Karpas-422 (cell line): ENCODE results near the gene SIGLEC15. TPM values are rescaled to one million over a fixed set of nuclear protein-coding genes. Genes with fewer than 3 reads are reported as not detected.
A peak's percentile ranks its signal among the peaks of the same experiment; 100 is the strongest.
"Not testable (repeated sequence)": the region's sequence is repeated elsewhere in the genome, so short reads cannot be mapped to it uniquely, and the experiment has no call there.

Source experiments
- DNase-seq: peaks from one replicate; pipeline ENCODE4 v3.0.0-alpha.2; 2015
- H2AFZ ChIP-seq: fragments of 200-600 bp; sonication (generic); 2 replicates; pipeline ENCODE4 v1.6.1; 2014; ENCODE audit warnings: antibody characterized with exemption, low read length, mixed read lengths
- H3K27ac ChIP-seq: fragments of 200-600 bp; sonication (generic); 2 replicates; pipeline ENCODE4 v1.5.1; 2014; ENCODE audit warnings: mild to moderate bottlenecking, low read length, moderate library complexity
- H3K27me3 ChIP-seq: fragments of 200-600 bp; sonication (generic); 2 replicates; pipeline ENCODE4 v1.6.1; 2014; ENCODE audit warnings: low read length, mixed read lengths
- H3K36me3 ChIP-seq: fragments of 200-600 bp; sonication (generic); 2 replicates; pipeline ENCODE4 v1.6.1; 2014; ENCODE audit warnings: low read length, mixed read lengths; ENCODE audit not compliant: insufficient read depth
- H3K4me1 ChIP-seq: fragments of 200-600 bp; sonication (generic); 2 replicates; pipeline ENCODE4 v1.6.1; 2014; ENCODE audit warnings: mild to moderate bottlenecking, low read length, mixed read lengths
- H3K4me2 ChIP-seq: fragments of 200-600 bp; sonication (generic); 2 replicates; pipeline ENCODE4 v1.6.1; 2014; ENCODE audit warnings: low read length, low read depth, mild to moderate bottlenecking; ENCODE audit not compliant: poor library complexity, severe bottlenecking
- H3K4me3 ChIP-seq: fragments of 200-600 bp; sonication (generic); 2 replicates; pipeline ENCODE4 v1.5.1; 2014; ENCODE audit warnings: mild to moderate bottlenecking, antibody characterized with exemption, low read length, mixed read lengths
- H3K79me2 ChIP-seq: fragments of 200-600 bp; sonication (generic); 2 replicates; pipeline ENCODE4 v1.6.1; 2014; ENCODE audit warnings: mild to moderate bottlenecking, low read length, mixed read lengths
- H3K9ac ChIP-seq: fragments of 200-600 bp; sonication (generic); 2 replicates; pipeline ENCODE4 v1.6.0; 2014; ENCODE audit warnings: low read length
- H3K9me2 ChIP-seq: fragments of 200-600 bp; sonication (generic), shearing (Covaris generic); replicated peaks from 2 replicates; pipeline ENCODE4 v1.6.0; 2014; ENCODE audit warnings: mild to moderate bottlenecking, low read length, moderate library complexity; ENCODE audit not compliant: insufficient read depth
- H3K9me3 ChIP-seq: fragments of 300-700, 200-600 bp; sonication (generic); 2 replicates; pipeline ENCODE4 v1.6.1; 2014; ENCODE audit warnings: low read length, mixed read lengths
- H4K20me1 ChIP-seq: fragments of 200-600 bp; sonication (generic); 2 replicates; pipeline ENCODE4 v1.6.1; 2014; ENCODE audit warnings: mild to moderate bottlenecking, antibody characterized with exemption, low read length, low read depth; ENCODE audit not compliant: insufficient read depth
- total RNA-seq: library from RNA; depleted of rRNA; stranded (reverse); fragments of >200 nt; shearing (Covaris generic); gene quantifications from 2 replicates; pipeline ENCODE4 v1.2.3, GENCODE V29; 2014; ENCODE audit warnings: low replicate concordance

Gene SIGLEC15
- total RNA-seq, 1 experiment from 2014 or later = 1.6 TPM

DNA sequence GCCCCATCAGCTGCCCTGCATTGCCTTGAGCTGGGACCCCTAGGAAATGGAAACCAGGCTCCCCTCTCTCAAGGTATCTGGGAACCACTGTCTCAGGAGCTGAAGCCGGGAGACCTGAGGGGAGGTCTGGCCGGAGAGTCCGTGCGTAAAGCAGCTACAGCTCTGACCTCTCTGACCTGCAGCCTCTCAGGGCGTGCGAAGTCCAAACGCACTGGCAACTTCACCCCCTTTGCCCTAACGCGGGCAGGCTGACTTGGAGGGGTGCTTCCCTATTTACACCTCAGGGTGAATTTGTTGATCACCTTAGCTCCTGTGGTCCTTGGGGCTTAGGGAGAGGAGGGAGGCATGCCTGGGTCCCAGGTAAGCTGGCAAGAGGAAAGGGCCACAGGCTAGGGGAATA, 17.5 kb downstream of the SIGLEC15 start:
- no peaks in the 10 kb centered on the region for H3K36me3 ChIP-seq
- no peaks in the 10 kb centered on the region for H3K27me3 ChIP-seq
- no peak for DNase-seq
- peaks cover 1% of the 10 kb centered on the region for H3K4me1 ChIP-seq
- H3K4me2 ChIP-seq = no peak overlapping the region
- H3K9me3 ChIP-seq = no peaks in the 10 kb centered on the region
- no peaks in the 10 kb centered on the region for H3K79me2 ChIP-seq
- H3K27ac ChIP-seq = no peak overlapping the region
- no peak overlapping the region for H3K9ac ChIP-seq
- no peaks in the 10 kb centered on the region for H3K9me2 ChIP-seq
- no peak overlapping the region for H3K4me3 ChIP-seq
- no peaks in the 10 kb centered on the region for H4K20me1 ChIP-seq
- no peak overlapping the region for H2AFZ ChIP-seq

DNA sequence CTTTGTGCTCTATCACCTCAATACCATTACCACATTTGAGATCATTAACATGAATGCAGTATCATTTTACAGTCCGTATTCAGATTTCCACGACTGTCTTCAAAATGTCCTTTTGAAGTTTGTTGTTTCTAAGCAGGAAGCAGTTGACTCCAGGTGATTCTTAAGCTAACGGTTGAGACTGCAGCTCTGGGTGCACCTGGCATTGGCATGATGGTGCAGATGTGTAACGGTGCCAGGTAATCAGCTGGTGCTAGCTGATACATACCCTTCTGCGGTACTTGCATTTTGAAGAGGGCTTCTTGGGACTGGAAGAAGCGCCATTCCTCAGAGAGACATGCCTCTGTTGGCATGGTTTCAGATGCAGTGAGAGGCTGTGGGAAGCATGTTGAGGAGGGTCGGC, 19.5 kb downstream of the SIGLEC15 start:
- Histone ChIP-seq H3K36me3 (peaks cover 4% of the 10 kb centered on the region; the same call in 1 of the 2 replicates), H3K9ac (no peak overlapping the region), H3K9me3 (no peaks in the 10 kb centered on the region), H3K9me2 (no peaks in the 10 kb centered on the region), H3K4me3 (no peak overlapping the region), H3K4me1 (peaks cover 14% of the 10 kb centered on the region), H3K27ac (no peak overlapping the region), H3K4me2 (no peak overlapping the region), H4K20me1 (no peaks in the 10 kb centered on the region), H3K79me2 (no peaks in the 10 kb centered on the region), H2AFZ (no peak overlapping the region), H3K27me3 (no peaks in the 10 kb centered on the region)
- no peak for DNase-seq

DNA sequence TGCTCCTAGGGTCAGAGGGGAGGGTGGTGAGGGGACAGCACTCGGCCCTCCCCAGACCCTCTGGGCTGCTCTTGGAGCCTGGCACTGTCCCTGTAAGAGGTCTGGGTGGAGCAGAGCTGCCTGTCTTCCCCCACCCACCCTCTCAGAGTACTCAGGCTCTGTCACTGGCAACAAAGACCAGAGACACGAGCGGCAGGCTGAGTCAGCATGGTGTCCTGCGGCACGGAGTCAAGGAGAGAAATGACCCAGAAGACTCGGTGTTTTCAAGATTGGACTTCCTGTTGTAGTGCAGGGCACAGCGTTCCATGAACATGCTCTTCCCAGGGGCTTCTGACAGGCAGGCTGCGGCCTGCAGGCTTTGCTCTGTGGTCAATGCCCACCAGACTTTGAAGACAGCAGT, 19.9 kb downstream of the SIGLEC15 start:
- H3K36me3 ChIP-seq = peaks cover 4% of the 10 kb centered on the region; the same call in 1 of the 2 replicates
- H3K9me3 ChIP-seq = no peaks in the 10 kb centered on the region
- no peaks in the 10 kb centered on the region for H3K9me2 ChIP-seq
- H3K27me3 ChIP-seq = no peaks in the 10 kb centered on the region
- H3K4me1 ChIP-seq = peaks cover 18% of the 10 kb centered on the region
- no peak overlapping the region for H2AFZ ChIP-seq
- no peak overlapping the region for H3K9ac ChIP-seq
- H3K79me2 ChIP-seq = no peaks in the 10 kb centered on the region
- no peak overlapping the region for H3K27ac ChIP-seq
- no peak for DNase-seq
- H3K4me2 ChIP-seq = no peak overlapping the region
- H4K20me1 ChIP-seq = no peaks in the 10 kb centered on the region
- H3K4me3 ChIP-seq = no peak overlapping the region

DNA sequence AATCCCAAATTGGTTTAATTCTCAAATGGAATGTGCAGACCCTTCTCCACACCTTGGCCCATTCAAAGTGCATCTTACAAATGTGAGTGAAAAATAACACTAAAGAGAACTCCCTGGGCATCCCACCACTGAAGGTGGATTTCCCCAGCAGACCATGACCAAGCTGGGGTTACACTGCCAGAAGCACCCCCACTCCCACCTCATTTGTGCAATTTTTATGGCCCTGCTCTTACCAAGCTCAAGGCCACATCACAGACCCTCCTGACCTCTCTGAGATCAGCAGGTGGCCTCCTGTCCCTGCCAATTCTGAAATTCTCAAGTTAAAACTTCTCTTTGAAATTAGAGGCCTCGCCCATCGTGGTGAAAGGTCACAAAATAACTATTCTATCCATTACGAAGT, 21.6 kb downstream of the SIGLEC15 start:
- Histone ChIP-seq H4K20me1 (no peaks in the 10 kb centered on the region), H3K4me1 (peaks cover 26% of the 10 kb centered on the region), H3K79me2 (no peaks in the 10 kb centered on the region), H3K9me2 (no peaks in the 10 kb centered on the region), H3K27ac (no peak overlapping the region), H3K4me3 (no peak overlapping the region), H3K36me3 (peaks cover 7% of the 10 kb centered on the region; the same call in 1 of the 2 replicates), H3K9ac (no peak overlapping the region), H3K27me3 (no peaks in the 10 kb centered on the region), H3K4me2 (no peak overlapping the region), H3K9me3 (no peaks in the 10 kb centered on the region), H2AFZ (no peak overlapping the region)
- no peak for DNase-seq

DNA sequence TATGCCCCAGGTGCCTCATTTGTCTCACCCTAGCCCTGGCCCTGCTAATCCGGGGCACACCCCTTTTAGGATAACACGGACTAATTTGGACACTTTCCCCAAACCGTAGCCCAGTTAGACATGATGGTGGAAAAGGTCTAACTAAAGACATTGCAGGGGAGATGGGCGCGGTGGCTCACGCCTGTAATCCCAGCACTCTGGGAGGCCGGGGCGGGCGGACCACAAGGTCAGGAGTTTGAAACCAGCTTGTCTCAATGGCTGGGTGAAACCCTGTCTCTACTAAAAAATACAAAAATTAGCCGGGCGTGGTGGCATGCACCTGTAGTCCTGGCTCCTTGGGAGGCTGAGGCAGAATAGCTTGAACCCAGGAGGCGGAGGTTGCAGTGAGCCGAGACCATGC, 23.2 kb downstream of the SIGLEC15 start:
- not testable (repeated sequence) for H3K27me3 ChIP-seq, H3K27ac ChIP-seq, H3K9ac ChIP-seq, H3K79me2 ChIP-seq, H3K4me3 ChIP-seq, H3K9me3 ChIP-seq, H2AFZ ChIP-seq, H3K4me2 ChIP-seq, H4K20me1 ChIP-seq, DNase-seq, H3K9me2 ChIP-seq
- Histone ChIP-seq H3K4me1 (peaks cover 26% of the 10 kb centered on the region), H3K36me3 (peaks cover 11% of the 10 kb centered on the region; the same call in 1 of the 2 replicates)

DNA sequence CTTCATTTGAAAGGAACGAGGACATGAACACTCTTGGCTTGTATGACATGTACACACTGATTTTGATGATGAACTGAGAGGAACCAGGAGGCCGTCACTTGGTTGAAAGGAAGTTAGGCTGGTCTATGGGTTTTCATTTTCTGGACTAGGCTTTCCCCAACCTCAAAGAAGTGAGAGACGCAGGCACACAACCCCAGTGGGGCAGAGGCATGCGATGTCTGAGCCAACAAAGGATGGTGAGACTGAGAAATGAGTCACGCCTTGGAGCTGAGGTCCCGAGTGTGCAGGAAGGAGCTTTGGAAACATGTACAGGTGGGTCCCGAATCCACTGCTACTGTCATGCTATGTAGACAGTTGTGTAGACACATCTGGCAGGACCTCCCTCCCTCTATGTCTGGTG, 24.1 kb downstream of the SIGLEC15 start:
- H3K27ac ChIP-seq = no peak overlapping the region
- no peaks in the 10 kb centered on the region for H4K20me1 ChIP-seq
- H3K36me3 ChIP-seq = peaks cover 11% of the 10 kb centered on the region; the same call in 1 of the 2 replicates
- no peak overlapping the region for H3K9ac ChIP-seq
- no peak overlapping the region for H3K4me3 ChIP-seq
- H3K79me2 ChIP-seq = no peaks in the 10 kb centered on the region
- H3K4me2 ChIP-seq = peak overlapping the region; percentile 38
- H3K27me3 ChIP-seq = no peaks in the 10 kb centered on the region
- DNase-seq = no peak
- H3K9me3 ChIP-seq = no peaks in the 10 kb centered on the region
- H3K9me2 ChIP-seq = no peaks in the 10 kb centered on the region
- H3K4me1 ChIP-seq = peaks cover 26% of the 10 kb centered on the region
- no peak overlapping the region for H2AFZ ChIP-seq

DNA sequence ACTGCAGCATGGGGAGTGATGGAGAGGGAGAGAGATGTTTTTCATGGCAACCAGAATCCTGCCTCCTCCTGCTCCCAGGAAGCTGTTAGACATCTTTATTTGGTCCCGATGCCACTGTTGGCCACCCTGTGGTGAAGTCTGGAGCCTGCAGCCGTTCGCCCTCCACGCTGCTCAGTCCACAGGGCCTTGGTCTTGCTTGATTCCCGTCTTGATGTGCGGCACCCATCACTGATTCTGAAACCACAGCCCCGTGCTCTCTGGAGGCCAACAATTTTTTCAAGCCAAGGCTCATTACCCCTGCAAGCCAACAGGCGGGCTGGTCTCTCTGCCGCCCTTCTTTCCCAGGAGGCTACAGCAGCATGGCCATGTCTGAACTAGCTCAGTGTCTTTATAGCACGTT, 24.5 kb downstream of the SIGLEC15 start:
- no peaks in the 10 kb centered on the region for H3K9me3 ChIP-seq
- peak overlapping the region; percentile 38 for H3K4me2 ChIP-seq
- no peaks in the 10 kb centered on the region for H3K79me2 ChIP-seq
- H2AFZ ChIP-seq = peak overlapping the region; percentile 69; the same call in 1 of the 2 replicates
- 0 out of 2 replicates have a peak overlapping the region, but pooled peaks have one; percentile 19 for H3K9ac ChIP-seq
- peak; percentile 80 for DNase-seq
- H3K4me1 ChIP-seq = peaks cover 26% of the 10 kb centered on the region
- no peaks in the 10 kb centered on the region for H3K27me3 ChIP-seq
- no peak overlapping the region for H3K4me3 ChIP-seq
- H3K9me2 ChIP-seq = no peaks in the 10 kb centered on the region
- peak overlapping the region; percentile 25; the same call in 1 of the 2 replicates for H3K27ac ChIP-seq
- no peaks in the 10 kb centered on the region for H4K20me1 ChIP-seq
- H3K36me3 ChIP-seq = peaks cover 11% of the 10 kb centered on the region; the same call in 1 of the 2 replicates

DNA sequence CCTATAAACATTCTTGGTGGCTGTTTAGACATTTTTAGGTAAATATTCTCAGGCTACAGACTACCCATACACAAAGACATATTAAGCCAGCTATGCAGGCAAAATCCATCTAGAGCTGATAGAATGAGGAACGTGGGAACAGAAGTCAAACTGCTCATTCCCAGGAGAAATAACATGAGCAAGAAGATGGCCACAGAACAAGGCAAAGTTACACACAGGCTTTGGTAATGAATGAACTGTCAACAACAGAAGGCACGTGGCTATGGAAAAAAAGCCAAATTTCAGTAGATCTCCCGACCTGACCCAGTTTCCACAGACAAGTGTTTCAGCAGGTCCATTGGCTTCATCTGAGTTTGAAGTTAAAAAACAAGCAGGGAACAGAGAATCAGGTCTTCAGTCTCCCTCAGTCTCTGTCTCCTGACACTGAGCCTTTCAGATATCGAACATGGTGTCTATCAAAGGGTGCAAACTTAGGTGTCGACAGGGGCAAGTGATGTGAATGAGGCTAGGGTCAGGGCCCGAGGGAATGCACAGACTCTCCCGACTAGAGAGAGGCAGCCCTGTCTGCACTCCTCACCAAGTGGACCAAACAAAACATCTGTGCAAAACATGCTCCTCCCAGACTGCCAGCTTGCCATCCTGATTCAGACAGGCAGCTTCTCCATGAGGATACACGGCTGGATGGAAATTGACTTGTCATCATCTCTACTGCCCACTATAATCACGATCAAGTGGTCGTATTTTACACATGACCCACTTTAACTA, 25.9 kb downstream of the SIGLEC15 start:
- Histone ChIP-seq H3K4me2 (no peak overlapping the region), H3K4me3 (no peak overlapping the region), H2AFZ (no peak overlapping the region), H3K27me3 (no peaks in the 10 kb centered on the region), H3K36me3 (peaks cover 11% of the 10 kb centered on the region; the same call in 1 of the 2 replicates), H3K9me3 (no peaks in the 10 kb centered on the region), H3K79me2 (no peaks in the 10 kb centered on the region), H4K20me1 (no peaks in the 10 kb centered on the region), H3K9ac (no peak overlapping the region), H3K4me1 (peaks cover 26% of the 10 kb centered on the region), H3K27ac (peak overlapping the region; percentile 25; the same call in 1 of the 2 replicates), H3K9me2 (no peaks in the 10 kb centered on the region)
- DNase-seq = no peak
